KMS-11 (cell line): ENCODE data around the gene OR8G5.

Source experiments
- H2AFZ ChIP-seq: fragments of 200-600 bp; sonication (generic); 2 replicates; pipeline ENCODE4 v1.6.1; 2016; ENCODE audit warnings: antibody characterized with exemption, mixed run types, low read depth
- H3K27ac ChIP-seq: fragments of 200-600 bp; sonication (generic); 2 replicates; pipeline ENCODE4 v1.6.1; 2016; ENCODE audit warnings: mild to moderate bottlenecking, mixed run types
- H3K27me3 ChIP-seq: fragments of 200-600 bp; sonication (generic); 2 replicates; pipeline ENCODE4 v1.6.1; 2017; ENCODE audit warnings: mild to moderate bottlenecking, low read depth, mixed run types, moderate library complexity; ENCODE audit not compliant: insufficient read depth
- H3K36me3 ChIP-seq: fragments of 200-600 bp; sonication (generic); 2 replicates; pipeline ENCODE4 v1.6.1; 2017; ENCODE audit warnings: mild to moderate bottlenecking, mixed run types; ENCODE audit not compliant: insufficient read depth
- H3K4me1 ChIP-seq: fragments of 200-600 bp; sonication (generic); 2 replicates; pipeline ENCODE4 v1.6.1; 2016; ENCODE audit warnings: mild to moderate bottlenecking, low read depth, mixed run types; ENCODE audit not compliant: poor library complexity, severe bottlenecking
- H3K4me2 ChIP-seq: fragments of 200-600 bp; sonication (generic); 2 replicates; pipeline ENCODE4 v1.7.0; 2016; ENCODE audit warnings: mild to moderate bottlenecking, mixed run types
- H3K4me3 ChIP-seq: fragments of 200-600 bp; sonication (generic); IDR thresholded peaks from 2 replicates; pipeline ENCODE4 v1.6.1; 2017; ENCODE audit warnings: low read depth, low read length, mixed read lengths; ENCODE audit not compliant: insufficient read depth
- H3K79me2 ChIP-seq: fragments of 200-600 bp; sonication (generic); 2 replicates; pipeline ENCODE4 v1.6.1; 2016; ENCODE audit warnings: low read depth, mixed run types; ENCODE audit not compliant: insufficient read depth
- H3K9ac ChIP-seq: fragments of 200-600 bp; sonication (generic); 2 replicates; pipeline ENCODE4 v1.6.1; 2016; ENCODE audit warnings: mild to moderate bottlenecking, mixed run types
- H4K20me1 ChIP-seq: fragments of 200-600 bp; sonication (generic); 2 replicates; pipeline ENCODE4 v1.6.1; 2016; ENCODE audit warnings: mild to moderate bottlenecking, mixed run types; ENCODE audit not compliant: insufficient read depth
- CTCF ChIP-seq: fragments of 200-600 bp; sonication (generic); conservative IDR thresholded peaks from 2 replicates; pipeline ENCODE4 v1.6.1; 2017; ENCODE audit warnings: low read depth, mild to moderate bottlenecking, antibody characterized with exemption, low read length, moderate library complexity, mixed read lengths

The OR8G5 gene

GRCh38 chr11:124278261-124278660 is 22.1 kb downstream of the OR8G5 start:
- TF ChIP-seq CTCF: no peak
- Histone ChIP-seq H2AFZ (no peak overlapping the region), H3K27ac (no peak overlapping the region), H3K4me3 (no peak overlapping the region), H3K9ac (no peak overlapping the region), H4K20me1 (no peaks in the 10 kb centered on the region), H3K4me1 (no peaks in the 10 kb centered on the region), H3K36me3 (no peaks in the 10 kb centered on the region), H3K4me2 (no peak overlapping the region), H3K27me3 (no peaks in the 10 kb centered on the region), H3K79me2 (no peaks in the 10 kb centered on the region)

GRCh38 chr11:124285610-124286344 is 29.6 kb downstream of the OR8G5 start:
- Histone ChIP-seq H3K79me2 (no peaks in the 10 kb centered on the region), H4K20me1 (no peaks in the 10 kb centered on the region), H2AFZ (no peak overlapping the region), H3K36me3 (no peaks in the 10 kb centered on the region), H3K27me3 (no peaks in the 10 kb centered on the region), H3K27ac (no peak overlapping the region), H3K4me2 (no peak overlapping the region), H3K4me1 (no peaks in the 10 kb centered on the region), H3K4me3 (no peak overlapping the region), H3K9ac (no peak overlapping the region)
- TF ChIP-seq CTCF: no peak

- H3K79me2 ChIP-seq: no peaks in the 10 kb centered on the region
- no peak for TF ChIP-seq CTCF
- no peaks in the 10 kb centered on the region for H4K20me1 ChIP-seq
- no peak overlapping the region for H3K27ac ChIP-seq
- H3K4me3 ChIP-seq: no peak overlapping the region
- no peaks in the 10 kb centered on the region for H3K36me3 ChIP-seq
- H3K27me3 ChIP-seq: no peaks in the 10 kb centered on the region
- no peak overlapping the region for H2AFZ ChIP-seq
- H3K9ac ChIP-seq: no peak overlapping the region
- no peak overlapping the region for H3K4me2 ChIP-seq
- no peaks in the 10 kb centered on the region for H3K4me1 ChIP-seq
Observed at GRCh38 chr11:124294687-124295086, 38.5 kb downstream of the OR8G5 start.

- no peaks in the 10 kb centered on the region for H4K20me1 ChIP-seq
Observed at GRCh38 chr11:124296016-124296415, 39.8 kb downstream of the OR8G5 start.

More at GRCh38 chr11:124296016-124296415, 39.8 kb downstream of the OR8G5 start:
- H3K4me2 ChIP-seq: no peak overlapping the region
- H3K9ac ChIP-seq: no peak overlapping the region
- H3K27me3 ChIP-seq: no peaks in the 10 kb centered on the region
- H3K79me2 ChIP-seq: no peaks in the 10 kb centered on the region
- H3K27ac ChIP-seq: no peak overlapping the region
- no peaks in the 10 kb centered on the region for H3K36me3 ChIP-seq
- H3K4me3 ChIP-seq: no peak overlapping the region
- H3K4me1 ChIP-seq: no peaks in the 10 kb centered on the region
- no peak for TF ChIP-seq CTCF
- H2AFZ ChIP-seq: no peak overlapping the region
